ENCODE results near the gene TRPM6.

The TRPM6 gene

DNA sequence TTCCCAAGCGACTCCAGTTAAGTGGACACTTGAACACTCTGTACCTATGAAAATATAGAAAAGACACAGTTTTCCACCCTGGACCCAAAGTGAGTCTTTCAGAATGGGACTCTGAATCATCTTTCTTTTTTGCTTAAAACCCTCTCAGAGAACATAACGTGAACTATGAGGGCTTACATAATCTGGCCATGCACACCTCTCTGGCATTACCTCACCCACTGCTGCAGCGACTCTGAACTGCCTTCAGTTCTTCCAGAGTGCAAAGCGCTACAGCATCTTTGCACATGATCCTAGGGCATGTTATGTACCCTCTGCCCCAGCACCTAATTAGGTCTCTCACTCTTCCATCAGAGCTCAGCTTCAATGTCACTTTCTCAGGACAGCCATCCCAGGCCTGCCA, 204.4 kb downstream of the TRPM6 start:
- H3K27ac ChIP-seq = no peak overlapping the region
- no peak overlapping the region; the same call in 1 of the 2 replicates for H3K4me2 ChIP-seq
- H3K36me3 ChIP-seq = peaks cover 81% of the 10 kb centered on the region
- no peak overlapping the region for H3K4me3 ChIP-seq
- no peaks in the 10 kb centered on the region for H3K27me3 ChIP-seq
- H4K20me1 ChIP-seq = no peaks in the 10 kb centered on the region
- no peak overlapping the region for H3K9ac ChIP-seq
- TF ChIP-seq Cebpa-rat (IDR thresholded peaks at IDR 0.05) = no peak
- H3K4me1 ChIP-seq = peaks cover 50% of the 10 kb centered on the region
- H3K9me3 ChIP-seq = no peaks in the 10 kb centered on the region

DNA sequence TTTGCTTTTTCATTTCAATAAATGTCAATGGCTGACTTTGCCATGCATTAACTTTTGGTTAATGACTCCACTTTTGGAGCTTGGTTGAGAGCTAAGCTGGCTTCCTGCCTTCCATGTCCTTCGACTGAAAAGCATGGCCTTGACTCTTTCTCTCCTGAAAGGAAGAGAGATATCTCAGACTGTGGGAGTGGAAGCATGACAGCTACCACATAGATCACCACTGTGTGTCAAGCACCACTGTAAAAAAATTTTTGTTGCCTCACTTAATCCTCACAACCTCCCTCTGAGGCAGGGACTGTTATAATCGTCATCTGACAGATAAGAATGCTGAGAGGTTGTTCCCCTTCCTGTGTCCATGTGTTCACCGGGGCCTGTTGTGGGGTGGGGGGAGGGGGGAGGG, 205.8 kb downstream of the TRPM6 start:
- peaks cover 36% of the 10 kb centered on the region for H3K4me1 ChIP-seq
- no peak for TF ChIP-seq Cebpa-rat (IDR thresholded peaks at IDR 0.05)
- H3K27ac ChIP-seq = no peak overlapping the region
- no peak overlapping the region for H3K4me3 ChIP-seq
- no peaks in the 10 kb centered on the region for H3K9me3 ChIP-seq
- peaks cover 86% of the 10 kb centered on the region for H3K36me3 ChIP-seq
- no peak overlapping the region for H3K9ac ChIP-seq
- H3K4me2 ChIP-seq = no peak overlapping the region
- no peaks in the 10 kb centered on the region for H4K20me1 ChIP-seq
- H3K27me3 ChIP-seq = no peaks in the 10 kb centered on the region

DNA sequence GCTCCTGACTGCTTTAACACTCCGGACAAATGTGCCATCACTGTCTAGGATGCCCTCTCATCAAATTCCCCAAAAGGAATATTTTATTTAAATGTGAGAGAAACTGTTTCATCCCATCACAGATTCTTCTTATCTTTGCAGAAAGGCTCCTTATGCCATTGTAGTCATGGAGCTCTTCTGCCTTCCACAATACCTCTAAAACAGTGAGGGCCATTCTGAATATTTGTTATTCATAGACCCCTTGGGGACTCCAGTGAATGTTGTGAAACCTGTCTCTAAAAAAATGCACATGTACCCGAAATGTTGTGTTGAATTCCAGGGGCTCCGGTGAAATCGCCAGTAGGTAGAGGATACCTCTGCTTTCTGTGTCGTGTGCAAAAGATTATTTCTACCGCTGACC, 213.6 kb downstream of the TRPM6 start:
- Histone ChIP-seq H3K27ac (no peak overlapping the region), H3K9ac (no peak overlapping the region), H3K4me1 (no peaks in the 10 kb centered on the region), H4K20me1 (0 out of 2 replicates have a peak, but pooled peaks cover 5% of the 10 kb centered on the region), H3K4me3 (no peak overlapping the region), H3K9me3 (no peaks in the 10 kb centered on the region), H3K36me3 (peaks cover 98% of the 10 kb centered on the region), H3K4me2 (no peak overlapping the region), H3K27me3 (no peaks in the 10 kb centered on the region)
- no peak for TF ChIP-seq Cebpa-rat (IDR thresholded peaks at IDR 0.05)
